Fibroblast of the aortic adventitia (primary cell): Measurements from ENCODE around the gene SLC18A3. TPM values are rescaled to one million over a fixed set of nuclear protein-coding genes. Genes with fewer than 3 reads are reported as not detected.

Experiments used
- DNase-seq: peaks from one replicate; pipeline ENCODE4 v3.0.0-alpha.2; 2010; ENCODE audit warnings: low read depth
- H3K4me3 ChIP-seq: 2 replicates; pipeline ENCODE4 v1.5.1; 2011; ENCODE audit warnings: low read depth, mild to moderate bottlenecking, control low read depth, low read length, moderate library complexity
- CTCF ChIP-seq: IDR thresholded peaks from 2 replicates; pipeline ENCODE4 v1.5.1; 2011; ENCODE audit warnings: mild to moderate bottlenecking, low read length, control low read depth, inconsistent platforms; ENCODE audit not compliant: insufficient read depth
- total RNA-seq: library from RNA; depleted of rRNA; stranded (reverse); fragments of >200 nt; gene quantifications from 2 replicates; pipeline ENCODE4 v1.2.3, GENCODE V29; 2012; ENCODE audit warnings: low replicate concordance

Gene SLC18A3
- total RNA-seq, 1 donor, result not detected

- no peak for TF ChIP-seq CTCF
- no peak overlapping the region for H3K4me3 ChIP-seq
- no peak for DNase-seq
Measured at GRCh38 chr10:49650724-49651034, 40.6 kb downstream of the SLC18A3 start.

DNA sequence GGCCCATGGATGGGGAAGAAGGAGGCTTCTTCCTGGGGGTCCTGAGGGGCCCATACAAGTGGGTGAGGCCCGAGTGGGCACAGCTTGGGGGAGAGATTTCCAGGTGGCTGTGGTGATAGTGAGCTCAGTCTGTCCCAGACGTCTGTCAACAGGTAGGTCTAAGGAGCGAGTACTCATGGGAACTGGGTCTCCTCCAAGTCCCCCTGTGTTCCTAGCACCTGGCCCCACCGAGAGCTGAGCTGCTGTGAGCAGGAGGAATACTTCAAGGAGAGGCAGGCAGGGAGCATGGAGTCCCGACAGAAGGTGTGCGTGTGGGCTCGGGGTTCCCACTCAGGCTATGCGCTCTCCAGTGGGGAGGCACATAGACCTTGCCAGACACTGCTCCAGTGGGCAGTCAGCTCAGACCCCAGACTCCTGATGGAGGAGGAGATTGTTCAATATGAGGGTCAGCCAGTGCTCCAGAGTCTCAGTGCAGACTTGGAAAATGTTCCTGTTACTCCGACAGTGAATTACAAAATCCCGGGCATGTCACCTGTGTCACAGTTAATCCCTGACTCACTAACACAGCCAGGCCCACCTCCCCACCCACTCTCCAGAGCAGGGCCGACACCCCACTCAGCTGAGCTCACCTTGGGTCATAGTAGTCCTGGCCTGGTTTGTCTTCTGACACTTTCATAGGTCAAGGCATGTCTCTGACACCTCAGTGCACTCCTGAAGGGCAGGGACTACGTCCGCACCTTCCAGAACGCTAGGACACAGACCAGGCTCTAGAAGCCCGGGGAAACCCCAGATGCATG lies 41.1 kb downstream of the SLC18A3 start:
- no peak overlapping the region for H3K4me3 ChIP-seq
- DNase-seq, result no peak
- TF ChIP-seq CTCF, result no peak

- no peak overlapping the region for H3K4me3 ChIP-seq
- TF ChIP-seq CTCF, result no peak
- DNase-seq, result no peak
Measured at GRCh38 chr10:49651917-49652316, 41.8 kb downstream of the SLC18A3 start.

DNA sequence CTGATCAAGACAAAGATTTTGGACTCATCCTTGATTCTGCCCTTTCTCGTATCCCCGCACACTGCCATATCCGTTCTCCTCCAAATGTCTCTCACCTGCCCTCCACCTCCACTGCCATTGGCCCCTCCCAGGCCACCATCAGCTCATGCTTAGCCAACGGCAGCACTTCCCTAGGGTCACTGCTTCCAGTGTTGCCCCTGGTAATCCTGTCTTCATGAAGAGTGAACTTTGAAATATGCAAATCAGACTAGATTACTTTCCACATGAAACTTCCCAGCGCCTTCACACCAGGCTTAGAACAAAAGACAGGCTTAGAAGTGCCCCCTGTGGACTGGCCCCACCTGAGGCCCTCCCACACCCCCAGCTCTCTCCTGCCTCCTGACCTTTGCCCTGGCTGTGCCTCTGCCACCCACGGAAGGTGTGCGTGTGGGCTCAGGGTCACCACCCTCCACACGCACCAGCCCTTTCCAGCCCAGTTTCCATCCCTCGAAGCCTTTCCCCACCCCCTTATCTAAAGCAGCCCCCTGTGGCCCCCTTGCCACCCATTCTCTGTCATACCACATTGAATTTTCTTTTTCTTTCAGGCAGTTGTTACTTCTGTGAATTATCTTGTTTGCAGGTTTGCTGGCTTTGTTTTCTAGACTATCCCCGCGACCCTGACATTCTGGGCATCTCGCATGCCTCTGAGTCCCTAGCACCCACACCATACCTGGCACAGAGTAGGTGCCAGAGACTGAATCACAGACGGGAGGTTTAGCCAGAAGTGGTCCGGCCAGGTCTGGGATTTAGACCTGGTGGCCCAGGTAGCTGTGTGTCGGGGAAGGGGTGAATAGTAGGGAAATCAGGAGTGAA lies 42.5 kb downstream of the SLC18A3 start:
- DNase-seq, result no peak
- no peak overlapping the region for H3K4me3 ChIP-seq
- no peak for TF ChIP-seq CTCF

GRCh38 chr10:49653273-49653929 lies 43.3 kb downstream of the SLC18A3 start:
- DNase-seq, result no peak
- no peak for TF ChIP-seq CTCF
- no peak overlapping the region for H3K4me3 ChIP-seq

DNA sequence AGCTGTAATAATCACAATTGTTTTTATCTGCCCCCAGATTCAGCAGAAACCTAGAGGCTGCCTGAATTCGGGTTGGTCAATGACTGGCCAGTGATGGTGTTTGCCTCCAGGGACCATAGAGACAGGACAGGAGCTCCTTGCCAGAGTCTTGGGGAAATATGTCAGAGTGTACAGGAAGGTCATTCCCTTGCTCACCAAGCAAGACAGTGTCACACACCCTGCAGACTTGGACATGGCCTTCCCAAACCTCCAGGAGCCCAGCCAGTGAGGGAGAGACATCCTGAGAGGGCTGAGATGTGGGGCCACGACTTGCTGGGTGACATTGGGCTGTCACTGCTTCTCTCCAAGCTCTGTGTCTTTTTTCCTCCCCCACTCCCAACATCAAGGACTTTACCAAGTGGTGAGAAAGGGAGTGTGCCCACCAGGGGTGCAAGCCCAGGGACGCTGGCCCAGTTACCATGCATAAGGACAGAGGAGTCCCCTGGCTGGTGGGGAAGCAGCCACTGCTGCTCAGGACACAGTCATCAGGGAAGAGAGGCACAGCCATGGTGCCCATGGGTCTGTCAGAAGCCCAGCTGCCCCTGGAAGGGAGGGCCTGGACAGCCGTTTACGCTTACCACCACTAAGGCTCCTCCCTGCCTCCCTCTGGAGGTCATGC lies 44.1 kb downstream of the SLC18A3 start:
- TF ChIP-seq CTCF, result no peak
- no peak overlapping the region for H3K4me3 ChIP-seq

More for the DNA sequence above, 44.1 kb downstream of the SLC18A3 start:
- DNase-seq, result no peak
